Measurements from ENCODE around the gene YPEL5.

DNA sequence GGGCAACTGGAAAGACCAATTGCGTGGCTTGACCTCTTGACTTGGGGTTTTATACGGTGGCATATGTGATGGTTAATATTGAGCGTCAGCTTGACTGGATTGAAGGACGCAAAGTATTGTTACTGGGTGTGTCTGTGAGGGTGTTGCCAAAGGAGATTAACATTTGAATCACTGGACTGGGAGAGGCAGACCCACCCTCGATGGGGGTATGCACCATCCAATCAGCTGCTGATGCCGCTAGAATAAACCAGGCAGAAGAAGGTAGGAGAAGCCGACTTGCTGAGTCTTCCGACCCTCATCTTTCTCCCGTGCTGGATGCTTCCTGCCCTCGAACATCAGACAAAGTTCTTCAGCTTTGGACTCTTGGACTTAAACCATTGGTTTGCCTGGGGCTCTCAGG, 34.2 kb upstream of the YPEL5 start:
- no peak for TF ChIP-seq GATA2 (IDR thresholded peaks at IDR 0.05; ENCODE audit: low read depth, low read length)
- TF ChIP-seq GATA3 (IDR thresholded peaks at IDR 0.05; ENCODE audit: low read depth, low read length): no peak

Data from SH-SY5Y (cell line).